ENCODE data around the gene U2AF2. TPM values are rescaled to one million over a fixed set of nuclear protein-coding genes. Genes with fewer than 3 reads are reported as not detected.

The U2AF2 gene
- total and polyA plus RNA-seq, 9 of the 15 experiments (the other 6 are each of a cell fraction or from before 2014, with no cell fraction given) = 3.0 to 331 (median 157) TPM

GRCh38 chr19:55643003-55643886, 11.6 kb upstream of the U2AF2 start, which contains the start of gene ZNF581 (continued):
- no peak for TF ChIP-seq ZFP1 (CRISPR knock-in tag; IDR thresholded peaks at IDR 0.05)
- TF ChIP-seq BRF1 (IDR thresholded peaks at IDR 0.05; ENCODE audit: borderline replicate concordance, extremely low read depth, insufficient read length) = no peak
- TF ChIP-seq, protein P1, sequence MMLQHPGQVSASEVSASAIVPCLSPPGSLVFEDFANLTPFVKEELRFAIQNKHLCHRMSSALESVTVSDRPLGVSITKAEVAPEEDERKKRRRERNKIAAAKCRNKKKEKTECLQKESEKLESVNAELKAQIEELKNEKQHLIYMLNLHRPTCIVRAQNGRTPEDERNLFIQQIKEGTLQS (IDR thresholded peaks at IDR 0.05) = no peak
- TF ChIP-seq, protein P1 (CRISPR knock-in tag; conservative IDR thresholded peaks at IDR 0.05) = no peak
- peak in 1 of 2 experiments; percentile 60; a peak in 1 of 4 replicates for TF ChIP-seq TBL1XR1 (IDR thresholded peaks at IDR 0.05; ENCODE audit: low read length in 2 of 2)
- TF ChIP-seq ZNF24 (IDR thresholded peaks at IDR 0.05) = peak; percentile 22; the same call in 1 of the 2 replicates
- TF ChIP-seq ATF1 (CRISPR knock-in tag; IDR thresholded peaks at IDR 0.05) = no peak
- TF ChIP-seq ATF1 (tag; IDR thresholded peaks at IDR 0.05) = peak; percentile 51
- no peak for TF ChIP-seq HNRNPLL (IDR thresholded peaks at IDR 0.05; ENCODE audit: low read depth, low read length, poor library complexity, severe bottlenecking)
- TF ChIP-seq, protein P2, sequence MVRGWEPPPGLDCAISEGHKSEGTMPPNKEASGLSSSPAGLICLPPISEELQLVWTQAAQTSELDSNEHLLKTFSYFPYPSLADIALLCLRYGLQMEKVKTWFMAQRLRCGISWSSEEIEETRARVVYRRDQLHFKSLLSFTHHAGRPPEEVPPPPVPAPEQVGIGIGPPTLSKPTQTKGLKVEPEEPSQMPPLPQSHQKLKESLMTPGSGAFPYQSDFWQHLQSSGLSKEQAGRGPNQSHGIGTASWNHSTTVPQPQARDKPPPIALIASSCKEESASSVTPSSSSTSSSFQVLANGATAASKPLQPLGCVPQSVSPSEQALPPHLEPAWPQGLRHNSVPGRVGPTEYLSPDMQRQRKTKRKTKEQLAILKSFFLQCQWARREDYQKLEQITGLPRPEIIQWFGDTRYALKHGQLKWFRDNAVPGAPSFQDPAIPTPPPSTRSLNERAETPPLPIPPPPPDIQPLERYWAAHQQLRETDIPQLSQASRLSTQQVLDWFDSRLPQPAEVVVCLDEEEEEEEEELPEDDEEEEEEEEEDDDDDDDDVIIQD (CRISPR knock-in tag; IDR thresholded peaks at IDR 0.05) = no peak
- peak; percentile 15; the same call in 1 of the 2 replicates for TF ChIP-seq ZFX (CRISPR knock-in tag; IDR thresholded peaks at IDR 0.05)
- TF ChIP-seq ZNF398 (CRISPR knock-in tag; IDR thresholded peaks at IDR 0.05) = no peak
- TF ChIP-seq ZNF175 (CRISPR knock-in tag; IDR thresholded peaks at IDR 0.05; ENCODE audit: low read depth) = no peak
- no peak for TF ChIP-seq GATAD2B (IDR thresholded peaks at IDR 0.05; ENCODE audit: borderline replicate concordance)
- no peak for TF ChIP-seq GABPB2 (CRISPR knock-in tag; conservative IDR thresholded peaks at IDR 0.05)
- no peak for TF ChIP-seq ZNF717 (CRISPR knock-in tag; IDR thresholded peaks at IDR 0.05)
- TF ChIP-seq ZFP36 (IDR thresholded peaks at IDR 0.05; ENCODE audit: low read depth, low read length, partially characterized antibody) = peak; percentile 45
- TF ChIP-seq BACH1 (tag; IDR thresholded peaks at IDR 0.05) = no peak
- TF ChIP-seq KLF6 (CRISPR knock-in tag; IDR thresholded peaks at IDR 0.05; ENCODE audit: borderline replicate concordance) = peak; percentile 34; the same call in 1 of the 2 replicates
- no peak for TF ChIP-seq KLF16 (IDR thresholded peaks at IDR 0.05)
- TF ChIP-seq FOXJ3 (CRISPR knock-in tag; IDR thresholded peaks at IDR 0.05) = no peak
- TF ChIP-seq BCOR (IDR thresholded peaks at IDR 0.05) = peak; percentile 78

Data from K562 (cell line).